ENCODE results near the gene NPBWR2. TPM values are rescaled to one million over a fixed set of nuclear protein-coding genes. Genes with fewer than 3 reads are reported as not detected.
A peak's percentile ranks its signal among the peaks of the same experiment; 100 is the strongest.
"Not testable (repeated sequence)": the region's sequence is repeated elsewhere in the genome, so short reads cannot be mapped to it uniquely, and the experiment has no call there.

The NPBWR2 gene
- total RNA-seq, 2 experiments from 2014 or later = not detected

DNA sequence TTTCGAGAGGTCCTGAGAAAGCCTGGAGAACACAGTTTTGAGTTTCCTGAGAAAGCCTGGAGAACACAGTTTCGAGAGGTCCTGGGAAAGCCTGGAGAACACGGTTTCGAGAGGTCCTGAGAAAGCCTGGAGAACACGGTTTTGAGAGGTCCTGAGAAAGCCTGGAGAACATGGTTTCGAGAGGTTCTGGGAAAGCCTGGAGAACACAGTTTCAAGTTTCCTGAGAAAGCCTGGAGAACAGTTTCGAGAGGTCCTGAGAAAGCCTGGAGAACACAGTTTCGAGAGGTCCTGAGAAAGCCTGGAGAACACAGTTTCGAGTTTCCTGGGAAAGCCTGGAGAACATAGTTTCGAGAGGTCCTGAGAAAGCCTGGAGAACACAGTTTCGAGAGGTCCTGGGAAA lies 16.2 kb upstream of the NPBWR2 start:
- Mint-ChIP-seq H3K4me1 (ENCODE audit: low read depth) (peaks cover 10% of the 10 kb centered on the region), H3K27me3 (ENCODE audit: low read depth) (peaks cover 18% of the 10 kb centered on the region)
- POLR2A ChIA-PET; ATAC-seq; H3K27ac Mint-ChIP-seq; CTCF ChIA-PET; DNase-seq; H3K4me3 Mint-ChIP-seq; H3K36me3 Mint-ChIP-seq (ENCODE audit: low read depth); H3K9me3 Mint-ChIP-seq (ENCODE audit: insufficient read depth): not testable (repeated sequence)

DNA sequence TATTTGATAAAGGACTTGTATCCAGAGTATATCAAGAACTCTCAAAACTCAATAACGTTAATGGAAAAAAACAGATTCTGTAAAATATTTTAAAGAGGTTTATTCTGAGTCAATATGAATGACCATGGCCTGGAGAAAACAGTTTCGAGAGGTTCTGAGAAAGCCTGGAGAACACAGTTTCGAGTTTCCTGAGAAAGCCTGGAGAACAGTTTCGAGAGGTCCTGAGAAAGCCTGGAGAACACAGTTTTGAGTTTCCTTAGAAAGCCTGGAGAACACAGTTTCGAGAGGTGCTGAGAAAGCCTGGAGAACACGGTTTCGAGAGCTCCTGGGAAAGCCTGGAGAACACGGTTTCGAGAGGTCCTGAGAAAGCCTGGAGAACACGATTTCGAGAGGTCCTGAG lies 15.6 kb upstream of the NPBWR2 start:
- POLR2A ChIA-PET; H3K36me3 Mint-ChIP-seq (ENCODE audit: low read depth); CTCF ChIA-PET; H3K27ac Mint-ChIP-seq; H3K9me3 Mint-ChIP-seq (ENCODE audit: insufficient read depth); H3K4me3 Mint-ChIP-seq; DNase-seq; ATAC-seq: not testable (repeated sequence)
- H3K27me3 Mint-ChIP-seq (ENCODE audit: low read depth) = peaks cover 16% of the 10 kb centered on the region
- H3K4me1 Mint-ChIP-seq (ENCODE audit: low read depth) = peaks cover 10% of the 10 kb centered on the region

DNA sequence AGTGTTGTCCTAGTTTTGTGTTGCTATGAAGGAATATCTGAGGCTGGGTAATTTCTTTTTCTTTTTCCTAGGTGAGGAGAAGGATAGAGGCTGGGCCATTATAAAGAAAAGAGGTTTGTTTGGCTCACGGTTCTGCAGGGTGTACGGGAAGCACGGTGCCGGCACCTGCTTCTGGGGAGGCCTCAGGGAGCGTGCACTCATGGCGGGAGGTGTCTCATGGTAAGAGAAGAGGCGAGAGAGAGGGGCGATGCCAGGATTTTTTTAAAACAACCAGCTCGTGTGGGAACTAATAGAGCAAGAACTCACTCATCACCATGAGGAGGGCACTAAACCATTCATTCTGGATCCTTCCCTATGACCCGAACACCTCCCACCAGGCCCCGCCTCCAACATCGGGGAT lies 14.2 kb upstream of the NPBWR2 start:
- ChIA-PET POLR2A (no interaction called here), CTCF (interaction anchor here (0.9 to 4.3 kb wide), 10 partner anchors 38 to 583 kb away, joined by 3 to 48 read pairs (median 5); partner anchors contain the start of genes LKAAEAR1, OPRL1, RGS19 and RTEL1)
- H3K27ac Mint-ChIP-seq = no peak overlapping the region
- no peaks in the 10 kb centered on the region for H3K36me3 Mint-ChIP-seq (ENCODE audit: low read depth)
- ATAC-seq (no peak), DNase-seq (no peak)
- H3K9me3 Mint-ChIP-seq (ENCODE audit: insufficient read depth) = no peaks in the 10 kb centered on the region
- peaks cover 10% of the 10 kb centered on the region for H3K4me1 Mint-ChIP-seq (ENCODE audit: low read depth)
- peaks cover 16% of the 10 kb centered on the region for H3K27me3 Mint-ChIP-seq (ENCODE audit: low read depth)
- H3K4me3 Mint-ChIP-seq = no peak overlapping the region

DNA sequence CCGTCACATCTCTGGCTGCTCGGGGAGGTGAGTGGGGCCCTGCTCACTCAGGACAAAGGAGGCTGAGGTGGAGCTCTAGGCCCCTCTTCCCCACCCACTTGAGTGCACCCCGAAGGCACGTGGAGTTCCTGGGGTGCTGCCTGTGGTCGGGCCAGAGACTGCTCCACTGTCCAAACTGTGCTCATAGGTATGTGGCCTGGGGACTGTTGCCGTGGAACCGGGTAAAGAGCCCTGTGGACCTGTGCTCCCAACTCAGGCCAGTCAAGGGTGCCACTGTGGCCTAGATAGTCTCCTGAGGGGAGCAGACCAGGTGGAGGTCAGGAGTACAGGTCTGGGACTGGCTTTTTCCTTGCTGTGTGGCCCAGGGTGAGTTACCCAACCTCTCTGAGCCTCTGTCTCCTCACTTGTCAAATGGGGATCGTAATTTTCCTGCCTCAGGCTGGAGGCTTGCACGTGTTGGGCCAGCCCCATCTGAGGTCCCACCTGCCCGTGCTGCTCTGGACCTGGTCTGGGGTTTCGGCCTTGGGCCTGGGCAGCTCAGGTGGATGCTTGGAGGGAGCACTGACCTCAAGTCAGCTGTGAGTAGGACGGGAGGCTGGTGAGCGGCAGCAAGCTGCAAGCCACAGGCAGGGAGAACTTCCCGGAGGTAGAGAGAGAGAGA lies 12.4 kb upstream of the NPBWR2 start:
- DNase-seq (no peak), ATAC-seq (peak; percentile 39)
- no peaks in the 10 kb centered on the region for H3K36me3 Mint-ChIP-seq (ENCODE audit: low read depth)
- POLR2A ChIA-PET = no interaction called here
- H3K9me3 Mint-ChIP-seq (ENCODE audit: insufficient read depth) = no peaks in the 10 kb centered on the region
- H3K27ac Mint-ChIP-seq = peak overlapping the region; percentile 87
- peaks cover 14% of the 10 kb centered on the region for H3K27me3 Mint-ChIP-seq (ENCODE audit: low read depth)
- peak overlapping the region; percentile 63 for H3K4me3 Mint-ChIP-seq
- H3K4me1 Mint-ChIP-seq (ENCODE audit: low read depth) = peaks cover 10% of the 10 kb centered on the region
- CTCF ChIA-PET = interaction anchor here (0.7 to 4.3 kb wide), 14 partner anchors 16 to 582 kb away, joined by 3 to 48 read pairs (median 4); partner anchors contain the start of genes LKAAEAR1, OPRL1, PRPF6 and RGS19

DNA sequence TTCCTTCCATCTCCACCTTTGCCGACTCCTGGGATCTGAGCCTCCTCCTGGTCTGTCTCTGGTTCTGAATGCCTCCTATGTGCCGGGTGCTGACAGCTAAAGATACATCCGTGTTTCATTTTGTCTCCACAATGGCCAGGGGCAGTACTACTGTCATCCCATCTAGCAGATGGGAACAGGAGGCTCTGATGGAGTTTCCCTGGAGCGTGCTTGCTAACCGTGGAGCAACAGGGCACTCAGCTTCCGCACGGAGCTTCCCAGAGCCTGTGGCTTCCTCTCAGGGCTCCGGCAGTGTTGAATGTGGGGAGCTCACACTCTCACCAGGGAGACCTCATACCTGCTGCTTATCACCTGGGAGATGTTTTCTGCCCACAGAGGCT lies 11.9 kb upstream of the NPBWR2 start:
- H3K4me3 Mint-ChIP-seq = no peak overlapping the region
- ChIA-PET POLR2A (no interaction called here), CTCF (interaction anchor here (0.7 to 4.3 kb wide), 8 partner anchors 15 to 581 kb away, joined by 3 to 48 read pairs (median 6); partner anchors contain the start of genes LKAAEAR1 and PRPF6)
- DNase-seq (no peak), ATAC-seq (no peak)
- H3K4me1 Mint-ChIP-seq (ENCODE audit: low read depth) = peaks cover 10% of the 10 kb centered on the region
- no peaks in the 10 kb centered on the region for H3K9me3 Mint-ChIP-seq (ENCODE audit: insufficient read depth)
- peaks cover 14% of the 10 kb centered on the region for H3K27me3 Mint-ChIP-seq (ENCODE audit: low read depth)
- H3K27ac Mint-ChIP-seq = no peak overlapping the region
- no peaks in the 10 kb centered on the region for H3K36me3 Mint-ChIP-seq (ENCODE audit: low read depth)

DNA sequence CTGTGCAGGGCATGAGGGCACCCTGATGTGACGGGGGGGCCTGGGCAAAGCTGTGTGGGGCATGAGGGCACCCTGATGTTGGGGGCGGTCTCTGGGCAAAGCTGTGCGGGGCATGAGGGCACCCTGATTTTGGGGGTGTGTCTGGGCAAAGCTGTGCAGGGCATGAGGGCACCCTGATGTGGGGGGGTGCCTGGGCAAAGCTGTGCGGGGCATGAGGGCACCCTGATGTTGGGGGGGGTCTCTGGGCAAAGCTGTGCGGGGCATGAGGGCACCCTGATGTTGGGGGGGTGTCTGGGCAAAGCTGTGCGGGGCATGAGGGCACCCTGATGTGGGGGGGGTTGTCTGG lies 10.0 kb upstream of the NPBWR2 start:
- POLR2A ChIA-PET, ATAC-seq, CTCF ChIA-PET: not testable (repeated sequence)

DNA sequence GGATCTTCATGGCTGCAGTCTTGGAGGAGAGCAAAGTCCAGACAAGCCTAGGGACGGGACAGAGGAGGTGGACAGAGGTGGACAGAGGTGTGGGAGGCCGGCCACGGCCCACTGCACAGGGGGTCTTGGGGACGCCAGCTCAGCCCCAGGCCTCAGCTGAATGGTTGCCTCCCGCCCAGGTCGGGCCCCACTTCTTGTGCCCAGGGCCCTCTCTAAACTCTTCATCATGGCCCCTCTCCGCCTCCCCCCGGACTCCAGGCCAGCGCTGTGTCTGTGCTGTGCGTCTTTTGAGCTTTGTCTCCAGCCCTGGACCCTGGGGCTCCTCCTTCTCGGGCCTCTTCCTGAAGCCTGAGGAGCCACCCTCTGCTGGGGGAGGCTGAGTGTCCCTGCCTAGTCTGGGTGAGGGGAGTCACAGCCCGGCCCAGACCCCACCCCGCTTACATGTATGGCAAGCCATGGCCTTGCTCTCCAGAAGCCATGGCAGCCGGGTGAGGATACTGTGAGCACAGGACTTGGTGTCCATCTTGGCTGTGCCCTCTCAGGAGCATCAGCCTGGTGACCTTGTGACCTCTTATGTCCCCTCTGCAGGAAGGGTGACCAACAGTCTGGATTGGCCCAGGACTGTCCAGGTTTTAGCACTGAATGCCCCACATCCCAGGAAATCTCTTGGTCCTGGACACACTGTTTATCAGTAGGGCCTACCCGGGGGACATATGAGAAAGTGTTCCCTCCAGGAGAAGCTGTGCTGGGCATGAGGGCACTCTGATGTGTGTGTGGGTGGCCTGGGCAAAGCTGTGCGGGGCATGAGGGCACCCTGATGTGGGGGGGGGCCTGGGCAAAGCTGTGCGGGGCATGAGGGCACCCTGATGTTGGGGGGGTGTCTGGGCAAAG lies 9.4 kb upstream of the NPBWR2 start:
- Mint-ChIP-seq H3K4me3 (no peak overlapping the region), H3K27ac (no peak overlapping the region), H3K36me3 (ENCODE audit: low read depth) (no peaks in the 10 kb centered on the region), H3K4me1 (ENCODE audit: low read depth) (peaks cover 10% of the 10 kb centered on the region), H3K27me3 (ENCODE audit: low read depth) (peaks cover 5% of the 10 kb centered on the region), H3K9me3 (ENCODE audit: insufficient read depth) (no peaks in the 10 kb centered on the region)
- no peak for DNase-seq
- no peak for ATAC-seq
- CTCF ChIA-PET = no interaction called here
- POLR2A ChIA-PET = no interaction called here

More for the DNA sequence above, 10.0 kb upstream of the NPBWR2 start:
- not testable (repeated sequence) for H3K36me3 Mint-ChIP-seq (ENCODE audit: low read depth); H3K27ac Mint-ChIP-seq; H3K9me3 Mint-ChIP-seq (ENCODE audit: insufficient read depth); H3K4me3 Mint-ChIP-seq; DNase-seq; H3K27me3 Mint-ChIP-seq (ENCODE audit: low read depth)
- H3K4me1 Mint-ChIP-seq (ENCODE audit: low read depth) = peaks cover 10% of the 10 kb centered on the region

DNA sequence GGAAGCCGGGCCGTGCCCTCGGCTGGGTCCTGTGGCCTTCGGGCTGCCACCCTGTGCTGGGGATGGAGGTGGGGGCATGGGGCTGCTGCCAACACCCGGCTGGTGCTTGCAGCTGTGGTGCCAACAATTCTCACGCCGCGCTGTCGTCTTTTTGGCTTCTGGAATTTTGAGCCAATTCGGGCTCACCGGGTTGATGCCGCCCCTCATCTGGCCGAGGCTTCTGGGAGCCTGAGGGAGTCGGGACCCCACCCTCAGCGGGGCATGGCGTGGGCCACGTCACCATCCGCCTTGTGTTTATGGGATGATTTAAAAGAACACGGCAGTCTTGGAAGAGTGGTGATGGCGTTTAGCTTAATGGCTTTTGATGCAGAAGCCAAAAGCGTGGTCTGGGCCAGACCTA lies 8.7 kb upstream of the NPBWR2 start:
- Mint-ChIP-seq H3K36me3 (ENCODE audit: low read depth) (no peaks in the 10 kb centered on the region), H3K27me3 (ENCODE audit: low read depth) (no peaks in the 10 kb centered on the region), H3K4me3 (no peak overlapping the region), H3K27ac (no peak overlapping the region), H3K9me3 (ENCODE audit: insufficient read depth) (no peaks in the 10 kb centered on the region), H3K4me1 (ENCODE audit: low read depth) (peaks cover 10% of the 10 kb centered on the region)
- POLR2A ChIA-PET = no interaction called here
- no peak for DNase-seq
- CTCF ChIA-PET = no interaction called here
- no peak for ATAC-seq

DNA sequence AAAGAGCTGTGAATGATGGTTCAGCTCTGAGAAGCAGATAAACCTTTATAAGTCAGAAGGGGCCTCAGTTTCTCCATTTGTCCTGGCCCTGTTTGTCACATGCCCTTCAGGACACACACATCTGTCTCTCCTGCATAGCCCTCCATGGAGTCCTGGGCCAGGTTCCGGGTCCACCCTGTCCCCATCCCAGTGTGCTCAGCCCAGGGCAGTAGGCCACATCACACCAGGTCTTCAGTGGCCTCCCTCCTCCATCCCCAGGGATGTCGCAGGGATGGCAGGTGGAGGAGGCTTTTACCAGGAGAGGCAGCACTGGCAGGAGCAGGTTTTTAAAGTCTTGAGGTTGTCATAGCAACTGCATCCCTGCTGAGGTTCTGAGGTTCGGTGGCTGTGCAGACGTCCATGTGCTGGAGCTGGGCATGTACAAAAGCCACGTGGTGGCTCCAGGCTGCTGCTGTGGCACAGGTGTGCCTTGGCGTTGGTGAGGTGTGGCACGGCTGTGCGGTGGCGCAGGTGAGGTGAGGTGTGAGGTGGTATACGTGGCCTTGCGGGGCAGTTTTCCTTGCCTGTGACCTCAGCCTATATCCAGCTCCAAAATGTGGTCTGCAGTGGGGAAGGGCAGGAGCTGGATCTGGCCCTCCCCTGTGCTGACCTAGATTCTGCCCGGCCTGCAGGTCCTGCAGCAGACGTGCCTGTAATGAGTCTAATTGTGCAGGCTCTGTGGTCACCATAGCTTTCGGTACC lies 8.0 kb upstream of the NPBWR2 start:
- no peak overlapping the region for H3K27ac Mint-ChIP-seq
- H3K4me1 Mint-ChIP-seq (ENCODE audit: low read depth) = peaks cover 8% of the 10 kb centered on the region
- CTCF ChIA-PET = no interaction called here
- POLR2A ChIA-PET = interaction anchor here (0.6 kb wide), 1 partner anchor 71 kb away, joined by 3 read pairs; no protein-coding TSS in a partner anchor
- no peaks in the 10 kb centered on the region for H3K36me3 Mint-ChIP-seq (ENCODE audit: low read depth)
- no peak for ATAC-seq
- no peak overlapping the region for H3K4me3 Mint-ChIP-seq
- DNase-seq = peak; percentile 13
- no peaks in the 10 kb centered on the region for H3K27me3 Mint-ChIP-seq (ENCODE audit: low read depth)
- H3K9me3 Mint-ChIP-seq (ENCODE audit: insufficient read depth) = no peaks in the 10 kb centered on the region

DNA sequence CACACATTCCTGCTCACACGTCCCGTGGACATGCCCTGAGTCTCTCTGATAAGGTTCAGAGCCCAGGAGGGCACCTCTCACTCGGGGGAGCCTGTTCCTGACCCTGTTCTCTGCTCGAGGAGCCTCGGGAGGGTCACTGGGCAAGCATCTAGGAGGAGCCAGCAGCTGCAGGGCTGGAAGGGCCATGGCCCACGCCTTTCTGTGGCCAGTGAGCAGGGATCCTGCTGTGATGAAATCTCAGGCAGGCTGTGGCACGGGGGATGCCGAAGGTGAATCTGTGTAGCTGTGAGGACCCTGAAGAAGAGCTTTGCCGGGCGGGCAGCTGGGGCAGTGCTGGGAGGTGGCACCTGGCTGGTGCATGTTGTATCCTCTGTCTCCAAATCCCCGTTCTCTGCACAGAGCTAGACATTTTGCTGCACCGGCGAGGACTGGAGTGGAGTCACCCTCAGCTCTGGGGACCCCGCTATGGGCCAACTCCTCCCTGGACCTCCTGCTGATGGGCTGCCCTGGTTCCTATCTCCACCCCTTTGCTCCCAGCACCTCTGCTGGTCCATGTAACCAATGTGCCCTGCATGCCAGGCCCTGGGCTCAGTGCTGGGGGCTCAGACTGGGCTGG lies 7.1 kb upstream of the NPBWR2 start:
- ATAC-seq (no peak), DNase-seq (peak; percentile 17)
- H3K36me3 Mint-ChIP-seq (ENCODE audit: low read depth) = no peaks in the 10 kb centered on the region
- H3K27ac Mint-ChIP-seq = no peak overlapping the region
- no peaks in the 10 kb centered on the region for H3K4me1 Mint-ChIP-seq (ENCODE audit: low read depth)
- no peaks in the 10 kb centered on the region for H3K9me3 Mint-ChIP-seq (ENCODE audit: insufficient read depth)
- H3K27me3 Mint-ChIP-seq (ENCODE audit: low read depth) = no peaks in the 10 kb centered on the region
- ChIA-PET POLR2A (interaction anchor here (0.6 kb wide), 1 partner anchor 70 kb away, joined by 3 read pairs; no protein-coding TSS in a partner anchor), CTCF (no interaction called here)
- no peak overlapping the region for H3K4me3 Mint-ChIP-seq

DNA sequence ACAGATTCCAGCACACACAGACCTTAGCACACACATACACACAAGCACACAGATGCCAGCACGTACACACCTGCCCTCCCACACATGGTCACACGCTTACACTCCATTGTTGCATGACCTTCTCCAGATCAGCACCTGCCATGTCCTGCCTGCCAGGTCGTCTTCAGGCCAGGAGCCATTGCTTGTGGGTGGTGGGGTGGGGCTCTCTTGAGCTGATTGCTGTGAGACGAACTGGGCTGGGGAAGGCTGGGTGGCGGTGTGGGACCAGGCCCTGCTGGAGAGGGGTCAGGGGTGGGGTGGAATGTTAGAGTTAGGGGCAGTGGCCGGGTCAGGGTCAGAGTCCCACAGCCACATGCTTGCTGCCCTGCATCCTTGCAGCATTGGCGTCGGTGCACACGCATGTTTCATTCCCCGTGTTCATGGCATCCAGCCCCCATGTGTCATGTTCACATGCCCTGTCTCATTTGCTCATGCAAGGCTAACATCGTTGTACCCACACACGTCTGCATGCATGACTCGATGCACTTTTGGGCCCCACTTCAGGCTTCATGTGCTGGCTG lies 6.5 kb upstream of the NPBWR2 start:
- ChIA-PET POLR2A (no interaction called here), CTCF (no interaction called here)
- Mint-ChIP-seq H3K4me1 (ENCODE audit: low read depth) (no peaks in the 10 kb centered on the region), H3K4me3 (no peak overlapping the region), H3K27me3 (ENCODE audit: low read depth) (no peaks in the 10 kb centered on the region), H3K9me3 (ENCODE audit: insufficient read depth) (no peaks in the 10 kb centered on the region), H3K36me3 (ENCODE audit: low read depth) (no peaks in the 10 kb centered on the region), H3K27ac (no peak overlapping the region)
- DNase-seq (peak; percentile 20), ATAC-seq (no peak)
